HepG2 (cell line): ENCODE data around the gene STRN3. TPM values are rescaled to one million over a fixed set of nuclear protein-coding genes. Genes with fewer than 3 reads are reported as not detected.

Experiments
- CREB1 ChIP-seq, 2 experiments: fragments of 450-650 bp in 1 of 2; IDR thresholded peaks; 2 replicates each; pipeline ENCODE4 v1.6.1; 2016 to 2017; ENCODE audit warnings: control low read depth in 1 of 2, mild to moderate bottlenecking in 1 of 2, missing compliant biosample characterization in 1 of 2, missing genetic modification characterization in 1 of 2
- KDM1A ChIP-seq: IDR thresholded peaks from 2 replicates; pipeline ENCODE4 v1.6.1; 2016; ENCODE audit warnings: missing compliant biosample characterization
- MEF2D ChIP-seq: sonication (generic); formaldehyde crosslinking; IDR thresholded peaks from 2 replicates; pipeline ENCODE4 v1.5.1; 2020; ENCODE audit warnings: mild to moderate bottlenecking, missing genetic modification reagents
- NBN ChIP-seq: fragments of 450-650 bp; conservative IDR thresholded peaks from 2 replicates; pipeline ENCODE4 v1.6.1; 2017
- NFKBIZ ChIP-seq: IDR thresholded peaks from 2 replicates; pipeline ENCODE4 v1.6.1; 2018; ENCODE audit warnings: missing genetic modification reagents, missing compliant biosample characterization
- PBX2 ChIP-seq: IDR thresholded peaks from 2 replicates; pipeline ENCODE4 v1.6.1; 2016; ENCODE audit warnings: control low read depth
- PHF20 ChIP-seq: sonication (generic); formaldehyde crosslinking; IDR thresholded peaks from 2 replicates; pipeline ENCODE4 v1.5.0; 2020; ENCODE audit warnings: mild to moderate bottlenecking, missing genetic modification reagents
- PLRG1 ChIP-seq: fragments of 450-650 bp; conservative IDR thresholded peaks from 2 replicates; pipeline ENCODE4 v1.6.1; 2016
- RAD21 ChIP-seq: fragments of 450-650 bp; formaldehyde crosslinking; IDR thresholded peaks from 2 replicates; pipeline ENCODE4 v1.5.0; 2020; ENCODE audit warnings: mild to moderate bottlenecking
- RNF219 ChIP-seq: sonication (generic); formaldehyde crosslinking; IDR thresholded peaks from 2 replicates; pipeline ENCODE4 v1.5.0; 2020; ENCODE audit warnings: mild to moderate bottlenecking, missing genetic modification reagents
- SOX6 ChIP-seq, 2 experiments: fragments of 450-650 bp in 1 of 2; sonication (generic) in 1 of 2; formaldehyde crosslinking in 1 of 2; IDR thresholded peaks; 2 replicates each; pipeline versions ENCODE4 v1.4.0 to v1.6.1; 2017 to 2020; ENCODE audit warnings: antibody characterized with exemption in 1 of 2, mild to moderate bottlenecking in 1 of 2, missing genetic modification reagents in 1 of 2
- TEAD2 ChIP-seq: sonication (generic); formaldehyde crosslinking; IDR thresholded peaks from 2 replicates; pipeline ENCODE4 v1.9.0; 2021; ENCODE audit warnings: missing genetic modification reagents
- TEAD3 ChIP-seq: optimal IDR thresholded peaks from 2 replicates; pipeline ENCODE3; 2016; ENCODE audit warnings: borderline replicate concordance
- YEATS4 ChIP-seq: sonication (generic); formaldehyde crosslinking; IDR thresholded peaks from 2 replicates; pipeline ENCODE4 v1.4.0; 2020; ENCODE audit warnings: missing genetic modification reagents, borderline replicate concordance
- ZBTB4 ChIP-seq: sonication (generic); formaldehyde crosslinking; IDR thresholded peaks from 2 replicates; pipeline ENCODE4 v1.4.0; 2020; ENCODE audit warnings: missing genetic modification reagents, mild to moderate bottlenecking, borderline replicate concordance
- ZFYVE20 ChIP-seq: sonication (generic); formaldehyde crosslinking; IDR thresholded peaks from 2 replicates; pipeline ENCODE4 v1.8.0; 2023; ENCODE audit warnings: low read depth, mild to moderate bottlenecking, moderate library complexity, missing genetic modification reagents, borderline replicate concordance
- ZNF556 ChIP-seq: sonication (generic); formaldehyde crosslinking; IDR thresholded peaks from 2 replicates; pipeline ENCODE4 v1.4.0; 2020; ENCODE audit warnings: mild to moderate bottlenecking, missing genetic modification reagents, borderline replicate concordance
- ZNF562 ChIP-seq: sonication (generic); formaldehyde crosslinking; IDR thresholded peaks from 2 replicates; pipeline ENCODE4 v1.8.0; 2022; ENCODE audit warnings: missing genetic modification reagents, borderline replicate concordance
- ZNF879 ChIP-seq: sonication (generic); formaldehyde crosslinking; IDR thresholded peaks from 2 replicates; pipeline ENCODE4 v1.8.1; 2023; ENCODE audit warnings: missing genetic modification reagents
- polyA plus RNA-seq, 8 experiments: library from polyadenylated mRNA; depleted of rRNA in 3 of 8; stranded (reverse) in 7 of 8; unstranded in 1 of 8; fragments of >200 nt; fragmentation: Illumina TruSeq in 4 of 8; extraction: Trizol in 4 of 8; gene quantifications; 2 replicates each; pipeline versions ENCODE4 v1.2.1 to v1.2.3, GENCODE V29; 2011 to 2016; ENCODE audit warnings: low read depth in 4 of 8, missing spikeins in 1 of 8, mixed read lengths in 1 of 8; ENCODE audit not compliant: insufficient read depth in 1 of 8
- total RNA-seq, 5 experiments: library from RNA; depleted of rRNA; stranded (reverse); fragments of >200 nt; fragmentation: Illumina TruSeq; extraction: Trizol; gene quantifications; 2 replicates each; pipeline ENCODE4 v1.2.3, GENCODE V29; 2016; ENCODE audit warnings: low read depth in 1 of 5
- TF ChIP-seq, protein P1 (sequence below): sonication (generic); formaldehyde crosslinking; IDR thresholded peaks from 2 replicates; pipeline ENCODE4 v1.5.0; 2020; ENCODE audit warnings: missing genetic modification reagents, mild to moderate bottlenecking, borderline replicate concordance

The STRN3 gene
- total and polyA plus RNA-seq, 2 of the 13 experiments (the other 11 are each of a cell fraction or from before 2014, with no cell fraction given), result 49.4 to 123 TPM

DNA sequence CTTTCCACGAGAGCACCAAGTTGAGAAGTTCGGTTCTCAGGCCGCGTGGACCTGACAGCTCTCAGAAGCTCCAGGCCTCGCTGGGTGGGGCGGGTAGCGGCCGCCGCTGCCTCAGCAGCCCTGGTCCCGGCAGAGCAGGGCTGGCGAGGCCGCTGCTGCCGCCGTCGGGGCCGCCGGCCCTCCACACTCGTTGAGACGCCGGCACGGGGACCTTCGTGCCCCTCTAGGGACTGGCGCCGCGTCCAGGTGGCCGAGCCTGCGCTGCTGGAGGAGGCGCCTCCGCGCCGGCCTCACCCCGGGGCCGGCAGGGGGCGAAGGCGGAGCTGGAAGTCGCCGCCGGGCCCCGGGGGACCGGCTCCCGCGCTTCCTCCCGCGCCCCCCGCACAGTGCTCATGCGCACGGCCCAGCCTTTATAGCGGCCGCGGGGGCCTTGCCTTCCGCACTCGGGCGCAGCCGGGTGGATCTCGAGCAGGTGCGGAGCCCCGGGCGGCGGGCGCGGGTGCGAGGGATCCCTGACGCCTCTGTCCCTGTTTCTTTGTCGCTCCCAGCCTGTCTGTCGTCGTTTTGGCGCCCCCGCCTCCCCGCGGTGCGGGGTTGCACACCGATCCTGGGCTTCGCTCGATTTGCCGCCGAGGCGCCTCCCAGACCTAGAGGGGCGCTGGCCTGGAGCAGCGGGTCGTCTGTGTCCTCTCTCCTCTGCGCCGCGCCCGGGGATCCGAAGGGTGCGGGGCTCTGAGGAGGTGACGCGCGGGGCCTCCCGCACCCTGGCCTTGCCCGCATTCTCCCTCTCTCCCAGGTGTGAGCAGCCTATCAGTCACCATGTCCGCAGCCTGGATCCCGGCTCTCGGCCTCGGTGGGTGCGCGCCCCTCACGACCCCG lies 151.8 kb downstream of the STRN3 start, which contains the start of gene COCH (continued):
- TF ChIP-seq ZFYVE20 (0 out of 2 replicates have a peak, but pooled peaks have one; percentile 51), PLRG1 (no peak), TEAD2 (CRISPR knock-in tag) (peak; percentile 83; the same call in 1 of the 2 replicates), MEF2D (CRISPR knock-in tag) (peak; percentile 89), ZBTB4 (no peak; the same call in none of the 2 replicates), CREB1 (IDR thresholded peaks at IDR 0.05) (no peak), CREB1 (CRISPR knock-in tag; IDR thresholded peaks at IDR 0.05) (no peak), RAD21 (CRISPR knock-in tag) (peak; percentile 95), SOX6 (IDR thresholded peaks at IDR 0.05) (no peak), SOX6 (CRISPR knock-in tag; IDR thresholded peaks at IDR 0.05) (peak; percentile 63), RNF219 (CRISPR knock-in tag) (no peak), NBN (no peak), ZNF562 (CRISPR knock-in tag) (peak; percentile 49; the same call in 1 of the 2 replicates), PHF20 (peak; percentile 84), ZNF879 (CRISPR knock-in tag) (peak; percentile 88; the same call in 1 of the 2 replicates), KDM1A (CRISPR knock-in tag) (no peak), ZNF556 (CRISPR knock-in tag) (peak; percentile 96; the same call in 1 of the 2 replicates), YEATS4 (CRISPR knock-in tag) (peak; percentile 94; the same call in 1 of the 2 replicates), NFKBIZ (no peak; the same call in 1 of the 2 replicates), PBX2 (CRISPR knock-in tag) (no peak), TEAD3 (CRISPR knock-in tag) (peak; percentile 57)
- TF ChIP-seq, protein P1, sequence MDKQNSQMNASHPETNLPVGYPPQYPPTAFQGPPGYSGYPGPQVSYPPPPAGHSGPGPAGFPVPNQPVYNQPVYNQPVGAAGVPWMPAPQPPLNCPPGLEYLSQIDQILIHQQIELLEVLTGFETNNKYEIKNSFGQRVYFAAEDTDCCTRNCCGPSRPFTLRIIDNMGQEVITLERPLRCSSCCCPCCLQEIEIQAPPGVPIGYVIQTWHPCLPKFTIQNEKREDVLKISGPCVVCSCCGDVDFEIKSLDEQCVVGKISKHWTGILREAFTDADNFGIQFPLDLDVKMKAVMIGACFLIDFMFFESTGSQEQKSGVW (CRISPR knock-in tag), result peak; percentile 94; the same call in 1 of the 2 replicates
